22Rv1 (cell line): ENCODE results near the gene BEND6.
A peak's percentile ranks its signal among the peaks of the same experiment; 100 is the strongest.

Source experiments
- CTCF ChIP-seq: fragments of 450-650 bp; IDR thresholded peaks from 2 replicates; pipeline ENCODE4 v1.5.1; 2017; ENCODE audit warnings: mild to moderate bottlenecking
- ZFX ChIP-seq: fragments of 450-650 bp; IDR thresholded peaks from 2 replicates; pipeline ENCODE4 v1.6.1; 2017; ENCODE audit warnings: antibody characterized with exemption, borderline replicate concordance

- peak; percentile 30 for TF ChIP-seq CTCF
- no peak for TF ChIP-seq ZFX
Observed at GRCh38 chr6:56995347-56995902, 40.5 kb downstream of the BEND6 start.
